Prostate gland (tissue), 2 donors: Measurements from ENCODE around the gene SCAI.

Experiments
- CTCF ChIP-seq, 4 experiments: fragments of 200-600 bp in 2 of 4; fragments of 450-650 bp in 2 of 4; sonication (generic) in 2 of 4; IDR thresholded peaks; 1 replicate in 3 of 4; 2 replicates in 1 of 4; pipeline ENCODE4 v1.5.1; 2016 to 2019; ENCODE audit warnings: antibody characterized with exemption in 4 of 4, mild to moderate bottlenecking in 2 of 4, moderate library complexity in 2 of 4
- POLR2A ChIP-seq: fragments of 450-650 bp; IDR thresholded peaks from one replicate; pipeline ENCODE4 v1.6.1; 2016; ENCODE audit warnings: antibody characterized with exemption, mild to moderate bottlenecking
- POLR2AphosphoS5 ChIP-seq: sonication (generic); formaldehyde crosslinking; IDR thresholded peaks from one replicate; pipeline ENCODE4 v1.6.1; 2017; ENCODE audit warnings: antibody characterized with exemption

GRCh38 chr9:124940894-124941678, 202.2 kb downstream of the SCAI start, which contains the start of gene GOLGA1:
- TF ChIP-seq CTCF (IDR thresholded peaks at IDR 0.05): peak in 1 of 4 experiments; percentile 21
- TF ChIP-seq POLR2A: peak; percentile 80
- TF ChIP-seq POLR2AphosphoS5: peak; percentile 92
